GM19455 (cell line): Measurements from ENCODE around the gene RAPGEF1.

Source experiments
- ATAC-seq: cut with Tn5 transposase; IDR thresholded peaks from one replicate; pipeline ENCODE4 v1.9.1; 2021; ENCODE audit not compliant: unreplicated experiment

RAPGEF1 gene

GRCh38 chr9:131611586-131612315, 128.1 kb downstream of the RAPGEF1 start:
- ATAC-seq = no peak

DNA sequence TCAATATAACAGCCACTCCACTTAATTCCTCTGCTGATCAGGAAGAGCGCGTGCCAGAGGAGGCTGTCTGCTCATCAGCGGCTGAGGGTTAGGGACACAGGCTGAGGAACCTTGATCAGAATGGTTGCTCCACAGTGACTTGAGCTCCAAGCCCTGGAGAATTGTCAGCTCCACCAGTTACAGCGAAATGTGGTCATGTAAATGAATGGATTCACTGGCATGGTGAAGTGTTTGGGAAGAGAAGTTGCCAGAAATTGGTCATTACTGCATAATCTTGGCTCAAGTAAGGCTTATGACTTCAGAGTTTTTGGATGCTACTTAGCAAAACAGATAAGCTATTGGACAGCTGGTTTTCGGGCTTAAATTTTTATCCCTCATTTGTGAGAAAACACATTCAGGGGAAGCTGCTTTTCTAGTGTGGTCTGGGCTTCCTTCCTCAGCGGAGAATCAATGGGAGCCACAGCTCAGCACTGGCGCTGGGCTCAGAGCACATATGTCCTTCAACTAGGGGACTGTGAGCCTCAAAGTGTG, 129.6 kb downstream of the RAPGEF1 start:
- ATAC-seq = no peak

DNA sequence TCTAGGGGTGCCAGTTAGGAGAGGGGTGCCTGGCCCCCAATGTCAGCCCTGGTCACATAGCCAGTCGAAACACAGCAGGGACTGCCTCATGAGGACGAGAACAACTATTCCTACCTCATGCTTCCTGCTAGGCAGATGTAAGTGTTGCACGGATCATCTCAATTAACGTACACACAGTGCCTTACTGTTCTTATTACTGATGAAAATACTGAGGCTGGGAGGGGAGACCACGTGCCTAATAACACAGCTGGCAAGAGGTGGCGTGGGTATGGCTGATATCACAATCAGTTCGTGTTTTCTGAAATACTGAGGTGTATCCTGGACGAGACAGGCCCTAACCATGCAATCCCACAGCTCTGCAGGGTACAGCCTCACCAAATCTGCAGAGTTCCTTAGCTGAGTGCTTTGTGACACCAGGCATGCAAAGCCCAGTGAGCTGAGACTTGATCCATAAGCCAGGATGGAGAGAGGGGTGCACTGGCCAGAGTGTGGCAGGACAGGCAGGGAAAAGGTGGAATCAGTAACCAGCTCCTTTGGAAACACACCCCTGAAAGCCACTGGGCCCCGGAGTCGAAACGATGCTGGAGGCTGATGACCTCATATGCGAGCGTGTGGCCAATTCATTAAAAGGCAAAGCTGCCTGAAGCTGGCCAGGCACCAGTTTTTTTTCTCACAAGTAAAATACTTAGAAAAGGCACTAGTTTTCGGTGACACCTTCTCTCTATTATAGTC, 130.6 kb downstream of the RAPGEF1 start:
- ATAC-seq = no peak

DNA sequence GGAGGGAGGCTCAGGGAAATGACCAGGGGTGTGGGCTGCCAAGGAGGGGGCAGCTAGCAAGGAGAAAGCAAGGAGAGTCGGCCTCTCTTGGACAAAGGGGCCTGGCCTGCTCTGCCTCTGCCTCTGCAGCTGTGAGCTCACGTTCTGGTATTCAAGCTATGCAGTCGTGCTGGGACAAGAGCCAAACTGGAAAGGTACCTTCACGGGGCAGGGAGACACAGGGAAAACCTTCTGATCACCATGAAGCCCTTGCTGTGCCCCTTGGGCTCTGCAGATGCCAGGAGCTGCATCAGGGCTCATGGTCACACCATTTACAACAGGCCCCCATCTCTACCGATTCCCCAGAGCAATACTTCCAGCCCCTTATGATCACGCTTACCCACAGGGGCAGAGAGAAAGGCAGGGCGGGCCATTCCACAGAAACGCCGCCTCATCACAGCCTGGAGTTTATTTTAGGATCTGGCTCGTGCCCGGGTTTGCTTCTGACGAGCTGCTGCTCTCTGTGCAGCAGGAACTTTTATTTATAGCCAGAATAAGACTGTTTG, 131.3 kb downstream of the RAPGEF1 start:
- ATAC-seq = no peak

- ATAC-seq = no peak
Measured at GRCh38 chr9:131607591-131607990, 132.3 kb downstream of the RAPGEF1 start.

GRCh38 chr9:131606896-131607567, 132.8 kb downstream of the RAPGEF1 start:
- no peak for ATAC-seq

DNA sequence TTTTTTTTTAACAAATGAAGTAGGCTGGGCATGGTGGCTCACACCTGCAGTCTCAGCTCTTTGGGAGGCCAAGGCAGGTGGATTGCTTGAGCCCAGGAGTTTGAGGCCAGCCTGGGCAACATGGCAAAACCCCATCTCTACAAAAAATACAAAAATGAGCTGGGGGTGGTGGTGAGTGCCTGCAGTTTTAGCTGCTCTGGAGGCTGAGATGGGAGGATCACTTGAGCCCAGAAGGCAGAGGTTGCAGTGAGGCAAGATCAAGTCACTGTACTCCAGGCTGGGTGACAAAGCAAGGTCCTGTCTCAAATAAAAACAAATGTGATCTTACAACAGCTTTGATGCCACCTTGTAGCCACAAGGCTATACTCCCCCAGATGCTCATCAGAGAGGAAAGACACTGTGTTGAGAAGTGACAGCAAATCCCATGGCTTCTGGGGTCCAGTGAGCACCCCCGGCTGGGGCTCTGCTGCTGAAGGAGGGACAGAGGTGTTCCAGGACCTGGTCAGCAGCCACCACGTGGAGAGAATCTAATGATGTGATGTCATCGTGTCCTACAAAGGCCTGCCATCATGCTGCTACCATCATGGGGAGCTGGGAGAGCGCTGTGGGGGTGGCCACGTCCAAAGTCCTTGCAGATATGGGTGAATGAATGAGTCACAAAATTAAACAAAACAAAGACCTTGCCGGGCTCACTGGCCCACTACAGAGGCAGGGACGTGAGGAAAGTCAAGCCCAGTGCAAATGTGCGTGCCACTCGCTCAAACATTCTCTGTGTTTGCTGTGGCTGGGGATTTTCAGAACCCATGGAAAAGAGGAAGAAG, 133.9 kb downstream of the RAPGEF1 start:
- no peak for ATAC-seq

GRCh38 chr9:131603711-131604439, 136.0 kb downstream of the RAPGEF1 start:
- no peak for ATAC-seq

GRCh38 chr9:131603199-131603598, 136.7 kb downstream of the RAPGEF1 start:
- ATAC-seq = no peak

- no peak for ATAC-seq
Measured at GRCh38 chr9:131601683-131602181, 138.1 kb downstream of the RAPGEF1 start.

GRCh38 chr9:131598121-131598520, 141.8 kb downstream of the RAPGEF1 start:
- ATAC-seq = no peak

GRCh38 chr9:131597246-131597645, 142.6 kb downstream of the RAPGEF1 start:
- no peak for ATAC-seq

- no peak for ATAC-seq
Measured at GRCh38 chr9:131596430-131596743, 143.5 kb downstream of the RAPGEF1 start.

DNA sequence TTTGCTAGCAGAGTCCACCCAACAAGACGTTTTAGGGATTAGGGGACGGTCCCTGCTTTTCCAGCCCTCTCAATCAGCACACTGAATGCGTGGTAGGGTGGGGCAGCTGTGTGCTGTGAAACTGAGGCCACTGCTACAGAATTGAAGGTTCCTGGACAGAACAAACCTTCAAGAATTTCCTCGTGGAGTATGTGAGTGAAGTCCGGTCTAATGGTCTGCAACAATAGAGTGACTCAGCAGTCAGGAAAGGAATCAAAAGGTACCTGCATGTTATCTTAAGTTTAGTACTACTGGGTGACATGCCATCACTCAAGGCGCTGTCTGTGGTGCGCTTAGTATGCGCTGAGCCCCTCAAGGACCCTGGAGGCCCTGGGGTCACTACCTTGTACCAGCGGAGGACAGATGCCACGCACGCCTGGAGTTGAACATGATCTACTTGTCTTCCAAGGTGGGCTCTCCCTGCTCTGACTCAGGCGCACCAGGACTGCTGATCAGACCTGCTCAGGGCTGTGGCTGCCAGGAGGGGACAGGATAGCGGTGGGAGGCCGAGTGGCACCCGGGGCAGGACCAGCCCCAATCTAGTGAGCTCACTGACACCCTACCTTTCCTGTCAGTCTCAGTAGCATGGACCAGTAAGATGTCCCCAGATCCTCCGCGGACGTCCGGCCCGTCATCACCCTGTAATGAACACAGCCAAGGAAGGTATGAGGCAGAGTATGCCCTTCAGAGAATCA, 144.0 kb downstream of the RAPGEF1 start:
- no peak for ATAC-seq

DNA sequence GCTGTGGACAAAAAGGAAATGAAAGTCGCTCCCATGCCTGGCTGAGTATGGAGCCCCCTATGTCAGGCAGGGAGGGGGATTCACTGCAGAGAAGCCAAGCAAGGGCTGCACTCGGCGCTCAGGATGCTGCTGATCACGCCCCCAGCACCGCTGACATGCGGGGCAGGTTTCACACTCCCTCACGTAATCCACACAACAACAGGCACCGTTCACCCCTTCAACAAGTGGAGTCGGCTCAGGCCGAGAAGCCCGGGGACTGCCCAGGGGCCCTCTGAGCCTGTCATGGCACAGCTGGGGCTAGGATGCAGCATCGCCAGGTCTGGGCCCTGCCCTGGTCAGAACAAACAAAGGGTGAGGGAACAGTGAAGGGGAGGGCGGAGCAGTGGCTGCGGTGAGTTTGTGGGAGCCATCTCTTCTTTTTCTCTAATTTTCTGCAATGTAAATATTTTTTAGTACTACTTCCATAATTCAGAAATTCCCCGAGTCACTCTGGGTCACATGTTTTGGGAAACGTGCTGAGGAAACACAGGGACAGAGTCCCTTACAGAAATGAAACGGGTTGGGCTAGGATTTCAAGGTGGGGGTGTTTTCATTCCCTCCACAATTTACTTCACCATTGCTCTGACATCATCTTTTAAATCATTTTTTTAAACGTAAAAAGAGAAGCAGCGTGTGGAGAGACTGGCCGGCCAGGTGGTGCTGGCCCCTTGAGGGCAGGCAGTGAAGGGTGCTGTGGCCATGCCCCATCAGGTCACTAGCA, 144.8 kb downstream of the RAPGEF1 start:
- ATAC-seq = no peak

DNA sequence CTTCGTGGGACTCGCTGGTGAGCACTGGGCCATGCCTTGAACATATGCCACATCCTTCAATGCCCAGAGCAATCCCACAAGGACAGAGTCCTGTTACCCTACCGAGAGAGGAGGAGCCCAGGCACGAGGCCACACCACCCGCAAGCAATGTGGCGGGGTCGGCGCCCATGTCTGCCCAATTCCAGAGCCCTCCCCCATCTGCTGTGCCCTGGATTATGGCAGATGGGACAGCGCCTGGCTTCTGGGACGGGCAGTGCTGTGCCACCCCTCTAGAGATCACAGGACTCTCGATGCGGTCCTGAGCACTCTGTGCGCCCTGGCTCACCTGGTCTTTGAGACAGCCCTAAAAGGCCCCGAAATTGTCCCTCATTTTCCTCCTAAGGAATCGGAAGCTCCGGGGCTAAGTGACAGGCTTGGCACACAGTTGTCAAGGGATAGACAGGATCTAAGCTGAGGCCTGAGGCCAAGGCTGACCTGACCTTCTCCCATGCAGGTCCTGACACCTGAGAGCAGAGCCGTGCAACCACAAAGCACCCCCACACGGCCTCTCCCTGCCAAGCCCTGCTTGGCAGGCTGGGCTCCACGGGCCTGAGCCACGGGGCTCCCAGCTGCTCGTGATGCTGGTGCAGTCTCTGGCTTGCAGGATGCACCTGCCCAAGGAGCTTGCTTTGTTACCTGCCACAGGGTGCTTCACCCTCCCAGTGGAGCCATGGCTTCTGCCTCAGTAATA, 145.8 kb downstream of the RAPGEF1 start:
- ATAC-seq = no peak

DNA sequence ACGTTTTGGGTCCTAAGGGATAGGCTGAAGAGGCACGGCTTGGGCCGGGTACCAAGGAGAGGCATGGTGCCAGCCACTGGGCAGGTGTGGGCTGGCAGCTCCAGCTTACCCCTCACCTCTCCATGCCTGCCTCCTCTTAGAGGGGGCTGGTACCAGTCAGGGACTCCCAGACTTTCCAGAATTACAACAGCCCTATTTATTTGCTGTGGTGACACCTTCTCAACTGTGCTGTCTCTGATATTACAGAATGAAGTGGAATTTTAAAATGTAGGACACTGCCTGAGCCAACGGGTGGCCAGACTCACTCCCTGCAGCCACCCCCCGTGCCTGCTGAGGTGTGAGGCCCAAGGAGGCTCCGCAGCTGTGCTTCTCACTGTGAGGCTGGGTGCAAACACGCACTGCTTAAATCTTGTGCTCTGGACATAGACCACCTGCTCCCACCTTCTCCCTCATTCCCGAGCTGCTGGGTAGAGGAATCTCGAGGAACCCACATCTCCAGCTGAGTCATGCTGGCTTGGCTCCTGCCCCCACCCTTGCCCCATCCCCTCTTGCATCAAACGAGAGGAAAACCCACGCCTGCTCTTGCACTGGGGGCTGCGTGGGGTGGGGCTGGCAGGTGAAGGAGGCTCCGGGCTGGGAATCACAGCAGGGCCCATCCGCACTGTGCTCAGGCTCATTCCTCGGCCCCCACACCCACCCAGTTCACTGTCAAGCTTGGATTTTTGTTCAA, 146.6 kb downstream of the RAPGEF1 start:
- no peak for ATAC-seq
